ENCODE results near the gene MAGI3.
"Not testable (repeated sequence)": the region's sequence is repeated elsewhere in the genome, so short reads cannot be mapped to it uniquely, and the experiment has no call there.

The MAGI3 gene

GRCh38 chr1:113444857-113445256, 54.5 kb downstream of the MAGI3 start:
- DNase-seq = no peak

- no peak for DNase-seq
These were observed 61.4 kb downstream of the MAGI3 start for GRCh38 chr1:113451710-113452109.

GRCh38 chr1:113452921-113453770, 62.8 kb downstream of the MAGI3 start:
- DNase-seq = peak; percentile 35

GRCh38 chr1:113453771-113454083, 63.4 kb downstream of the MAGI3 start:
- DNase-seq = no peak

- DNase-seq = no peak
These were observed 65.1 kb downstream of the MAGI3 start for GRCh38 chr1:113455374-113455773.

GRCh38 chr1:113456967-113457366, 66.7 kb downstream of the MAGI3 start:
- DNase-seq = no peak

- DNase-seq = no peak
These were observed 69.0 kb downstream of the MAGI3 start for GRCh38 chr1:113459279-113459678.

GRCh38 chr1:113467991-113468390, 77.7 kb downstream of the MAGI3 start:
- DNase-seq = no peak

- DNase-seq = not testable (repeated sequence)
These were observed 88.3 kb downstream of the MAGI3 start for GRCh38 chr1:113478427-113479195.

GRCh38 chr1:113479713-113480676, 89.7 kb downstream of the MAGI3 start:
- DNase-seq = no peak

- not testable (repeated sequence) for DNase-seq
These were observed 94.8 kb downstream of the MAGI3 start for GRCh38 chr1:113485131-113485530.

GRCh38 chr1:113488576-113489177, 98.4 kb downstream of the MAGI3 start:
- DNase-seq = no peak

- DNase-seq = no peak
These were observed 100.1 kb downstream of the MAGI3 start for GRCh38 chr1:113490384-113490783.

- DNase-seq = no peak
These were observed 103.2 kb downstream of the MAGI3 start for GRCh38 chr1:113493533-113493932.

GRCh38 chr1:113505357-113505756, 115.0 kb downstream of the MAGI3 start:
- DNase-seq = no peak

GRCh38 chr1:113507552-113508214, 117.4 kb downstream of the MAGI3 start:
- no peak for DNase-seq

GRCh38 chr1:113508364-113509164, 118.2 kb downstream of the MAGI3 start:
- no peak for DNase-seq

GRCh38 chr1:113509766-113510165, 119.5 kb downstream of the MAGI3 start:
- not testable (repeated sequence) for DNase-seq

GRCh38 chr1:113511269-113511668, 121.0 kb downstream of the MAGI3 start:
- DNase-seq = no peak

GRCh38 chr1:113515498-113515897, 125.2 kb downstream of the MAGI3 start:
- DNase-seq = no peak

GRCh38 chr1:113517346-113517745, 127.0 kb downstream of the MAGI3 start:
- no peak for DNase-seq
